ENCODE measurements around the gene RALGAPA1. TPM values are rescaled to one million over a fixed set of nuclear protein-coding genes. Genes with fewer than 3 reads are reported as not detected.
"Not testable (repeated sequence)": the region's sequence is repeated elsewhere in the genome, so short reads cannot be mapped to it uniquely, and the experiment has no call there.

RALGAPA1 gene
- total RNA-seq, 1 donor = 39.1 TPM

GRCh38 chr14:35783699-35784098, 25.4 kb downstream of the RALGAPA1 start:
- no peak overlapping the region for H2AFZ ChIP-seq (ENCODE audit: low read length)
- H3K36me3 ChIP-seq (ENCODE audit: insufficient read depth, low read length) = no peaks in the 10 kb centered on the region
- H4K20me1 ChIP-seq (ENCODE audit: insufficient read depth, low read length) = peaks cover 46% of the 10 kb centered on the region
- TF ChIP-seq CTCF (IDR thresholded peaks at IDR 0.05; ENCODE audit: extremely low read depth, low read depth, low read length) = no peak
- H3K4me3 ChIP-seq (ENCODE audit: insufficient read depth, low read length) = no peak overlapping the region
- no peaks in the 10 kb centered on the region for H3K9me3 ChIP-seq (ENCODE audit: low read depth, low read length)
- no peak for DNase-seq (ENCODE audit: insufficient read length, low spot score, missing footprints)
- peaks cover 31% of the 10 kb centered on the region for H3K79me2 ChIP-seq (ENCODE audit: insufficient read depth, low read length)
- no peak overlapping the region for H3K4me2 ChIP-seq (ENCODE audit: insufficient read depth, low read length)
- no peaks in the 10 kb centered on the region for H3K27me3 ChIP-seq (ENCODE audit: insufficient read depth, low read length)
- no peak overlapping the region for H3K27ac ChIP-seq (ENCODE audit: low read depth, low read length)
- no peaks in the 10 kb centered on the region for H3K4me1 ChIP-seq (ENCODE audit: insufficient read depth, low read length)

- Histone ChIP-seq H3K4me3 (ENCODE audit: insufficient read depth, low read length) (no peak overlapping the region), H3K27me3 (ENCODE audit: insufficient read depth, low read length) (no peaks in the 10 kb centered on the region), H3K9me3 (ENCODE audit: low read depth, low read length) (no peaks in the 10 kb centered on the region), H3K4me2 (ENCODE audit: insufficient read depth, low read length) (no peak overlapping the region), H4K20me1 (ENCODE audit: insufficient read depth, low read length) (peaks cover 26% of the 10 kb centered on the region), H2AFZ (ENCODE audit: low read length) (no peak overlapping the region), H3K4me1 (ENCODE audit: insufficient read depth, low read length) (no peaks in the 10 kb centered on the region), H3K27ac (ENCODE audit: low read depth, low read length) (no peak overlapping the region), H3K79me2 (ENCODE audit: insufficient read depth, low read length) (peaks cover 33% of the 10 kb centered on the region), H3K36me3 (ENCODE audit: insufficient read depth, low read length) (no peaks in the 10 kb centered on the region)
- no peak for TF ChIP-seq CTCF (IDR thresholded peaks at IDR 0.05; ENCODE audit: extremely low read depth, low read depth, low read length)
- no peak for DNase-seq (ENCODE audit: insufficient read length, low spot score, missing footprints)
Measured at GRCh38 chr14:35779368-35779767, 29.7 kb downstream of the RALGAPA1 start.

GRCh38 chr14:35777550-35777949, 31.5 kb downstream of the RALGAPA1 start:
- H3K4me3 ChIP-seq (ENCODE audit: insufficient read depth, low read length); H3K27me3 ChIP-seq (ENCODE audit: insufficient read depth, low read length); H3K36me3 ChIP-seq (ENCODE audit: insufficient read depth, low read length); H2AFZ ChIP-seq (ENCODE audit: low read length); H3K9me3 ChIP-seq (ENCODE audit: low read depth, low read length); H3K4me1 ChIP-seq (ENCODE audit: insufficient read depth, low read length); H3K27ac ChIP-seq (ENCODE audit: low read depth, low read length); DNase-seq (ENCODE audit: insufficient read length, low spot score, missing footprints); H3K4me2 ChIP-seq (ENCODE audit: insufficient read depth, low read length): not testable (repeated sequence)
- peaks cover 25% of the 10 kb centered on the region for H3K79me2 ChIP-seq (ENCODE audit: insufficient read depth, low read length)
- peaks cover 24% of the 10 kb centered on the region for H4K20me1 ChIP-seq (ENCODE audit: insufficient read depth, low read length)

- no peak for DNase-seq (ENCODE audit: insufficient read length, low spot score, missing footprints)
- no peaks in the 10 kb centered on the region for H3K4me1 ChIP-seq (ENCODE audit: insufficient read depth, low read length)
- H3K36me3 ChIP-seq (ENCODE audit: insufficient read depth, low read length) = no peaks in the 10 kb centered on the region
- no peak overlapping the region for H2AFZ ChIP-seq (ENCODE audit: low read length)
- no peaks in the 10 kb centered on the region for H3K9me3 ChIP-seq (ENCODE audit: low read depth, low read length)
- TF ChIP-seq CTCF (IDR thresholded peaks at IDR 0.05; ENCODE audit: extremely low read depth, low read depth, low read length) = no peak
- no peak overlapping the region for H3K27ac ChIP-seq (ENCODE audit: low read depth, low read length)
- H3K79me2 ChIP-seq (ENCODE audit: insufficient read depth, low read length) = peaks cover 25% of the 10 kb centered on the region
- no peak overlapping the region for H3K4me2 ChIP-seq (ENCODE audit: insufficient read depth, low read length)
- H3K27me3 ChIP-seq (ENCODE audit: insufficient read depth, low read length) = no peaks in the 10 kb centered on the region
- no peak overlapping the region for H3K4me3 ChIP-seq (ENCODE audit: insufficient read depth, low read length)
- peaks cover 21% of the 10 kb centered on the region for H4K20me1 ChIP-seq (ENCODE audit: insufficient read depth, low read length)
Measured at GRCh38 chr14:35776823-35777222, 32.3 kb downstream of the RALGAPA1 start.

- H4K20me1 ChIP-seq (ENCODE audit: insufficient read depth, low read length) = peaks cover 20% of the 10 kb centered on the region
- H3K79me2 ChIP-seq (ENCODE audit: insufficient read depth, low read length) = peaks cover 22% of the 10 kb centered on the region
- not testable (repeated sequence) for H3K36me3 ChIP-seq (ENCODE audit: insufficient read depth, low read length); DNase-seq (ENCODE audit: insufficient read length, low spot score, missing footprints); H2AFZ ChIP-seq (ENCODE audit: low read length); H3K27ac ChIP-seq (ENCODE audit: low read depth, low read length); H3K4me1 ChIP-seq (ENCODE audit: insufficient read depth, low read length); H3K9me3 ChIP-seq (ENCODE audit: low read depth, low read length); H3K4me2 ChIP-seq (ENCODE audit: insufficient read depth, low read length); H3K4me3 ChIP-seq (ENCODE audit: insufficient read depth, low read length); H3K27me3 ChIP-seq (ENCODE audit: insufficient read depth, low read length)
Measured at GRCh38 chr14:35776085-35776484, 33.0 kb downstream of the RALGAPA1 start.

Measured in osteoblast (primary cell).